ENCODE data around the gene ARHGAP23. TPM values are rescaled to one million over a fixed set of nuclear protein-coding genes. Genes with fewer than 3 reads are reported as not detected.

The ARHGAP23 gene
- total RNA-seq, 4 donors from 2014 or later = 8.2 to 37.7 (median 12.3) TPM

DNA sequence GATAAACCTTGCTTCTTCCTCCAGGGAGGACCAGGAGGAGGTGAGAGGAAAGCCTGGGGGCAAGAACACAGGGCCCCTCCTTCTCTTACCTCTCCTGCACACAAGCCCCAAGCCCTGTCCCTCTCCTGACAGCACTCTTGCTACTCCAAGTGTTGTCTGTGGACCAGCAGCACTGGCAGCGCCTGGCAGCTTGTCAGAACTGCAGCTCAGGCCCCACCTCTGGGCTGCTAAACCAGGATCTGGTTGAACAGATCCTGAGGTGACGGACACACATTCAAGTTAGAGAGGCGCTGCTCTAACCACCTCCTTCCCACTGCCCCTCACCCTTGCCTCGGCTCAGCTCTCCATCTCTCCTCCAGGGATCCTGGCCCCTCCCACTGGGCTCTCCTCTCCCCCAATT lies 121.0 kb downstream of the ARHGAP23 start:
- TF ChIP-seq, protein P1, sequence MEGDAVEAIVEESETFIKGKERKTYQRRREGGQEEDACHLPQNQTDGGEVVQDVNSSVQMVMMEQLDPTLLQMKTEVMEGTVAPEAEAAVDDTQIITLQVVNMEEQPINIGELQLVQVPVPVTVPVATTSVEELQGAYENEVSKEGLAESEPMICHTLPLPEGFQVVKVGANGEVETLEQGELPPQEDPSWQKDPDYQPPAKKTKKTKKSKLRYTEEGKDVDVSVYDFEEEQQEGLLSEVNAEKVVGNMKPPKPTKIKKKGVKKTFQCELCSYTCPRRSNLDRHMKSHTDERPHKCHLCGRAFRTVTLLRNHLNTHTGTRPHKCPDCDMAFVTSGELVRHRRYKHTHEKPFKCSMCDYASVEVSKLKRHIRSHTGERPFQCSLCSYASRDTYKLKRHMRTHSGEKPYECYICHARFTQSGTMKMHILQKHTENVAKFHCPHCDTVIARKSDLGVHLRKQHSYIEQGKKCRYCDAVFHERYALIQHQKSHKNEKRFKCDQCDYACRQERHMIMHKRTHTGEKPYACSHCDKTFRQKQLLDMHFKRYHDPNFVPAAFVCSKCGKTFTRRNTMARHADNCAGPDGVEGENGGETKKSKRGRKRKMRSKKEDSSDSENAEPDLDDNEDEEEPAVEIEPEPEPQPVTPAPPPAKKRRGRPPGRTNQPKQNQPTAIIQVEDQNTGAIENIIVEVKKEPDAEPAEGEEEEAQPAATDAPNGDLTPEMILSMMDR (IDR thresholded peaks at IDR 0.05; ENCODE audit: low read depth) = no peak

DNA sequence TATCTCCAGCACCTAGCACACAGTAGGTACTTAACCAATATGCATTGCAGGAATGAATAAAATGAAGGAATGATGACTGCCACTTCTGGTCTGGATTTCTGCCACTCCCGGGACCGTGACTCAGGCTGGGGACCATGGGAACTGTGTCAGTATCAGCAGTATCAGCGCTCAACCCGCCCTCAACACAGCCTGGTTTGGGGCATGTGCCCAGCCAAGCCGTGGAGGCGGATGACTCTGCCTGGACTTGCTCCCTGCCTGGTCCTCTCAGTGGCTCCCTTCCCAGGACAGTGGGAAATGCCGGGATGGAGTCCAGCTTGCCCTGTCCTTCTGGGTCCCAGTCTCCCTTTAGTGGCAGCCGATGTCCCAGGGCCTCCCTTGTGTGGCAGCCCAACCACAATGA lies 122.4 kb downstream of the ARHGAP23 start:
- TF ChIP-seq, protein P1 (IDR thresholded peaks at IDR 0.05; ENCODE audit: low read depth) = no peak

DNA sequence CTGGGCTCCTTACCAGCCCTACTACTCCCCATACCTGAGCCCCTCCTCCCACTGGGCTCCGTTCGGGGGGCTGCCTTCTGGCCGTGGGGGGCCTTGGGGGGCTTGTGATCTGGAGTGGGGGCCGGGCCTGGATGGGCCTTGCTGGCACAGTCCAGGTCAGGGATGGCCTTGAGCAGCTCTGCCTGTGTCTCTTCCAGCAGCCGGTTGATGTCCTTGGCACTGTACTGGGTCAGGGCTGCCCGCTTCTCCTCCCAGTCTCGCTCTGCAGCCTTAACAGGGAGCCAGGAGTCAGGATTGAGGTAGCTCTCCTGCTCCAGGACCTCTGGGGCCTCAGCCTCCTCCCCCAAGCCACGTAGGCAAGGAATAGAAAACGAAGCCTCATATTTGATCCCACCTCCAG lies 122.9 kb downstream of the ARHGAP23 start:
- TF ChIP-seq, protein P1 (IDR thresholded peaks at IDR 0.05; ENCODE audit: low read depth) = no peak

DNA sequence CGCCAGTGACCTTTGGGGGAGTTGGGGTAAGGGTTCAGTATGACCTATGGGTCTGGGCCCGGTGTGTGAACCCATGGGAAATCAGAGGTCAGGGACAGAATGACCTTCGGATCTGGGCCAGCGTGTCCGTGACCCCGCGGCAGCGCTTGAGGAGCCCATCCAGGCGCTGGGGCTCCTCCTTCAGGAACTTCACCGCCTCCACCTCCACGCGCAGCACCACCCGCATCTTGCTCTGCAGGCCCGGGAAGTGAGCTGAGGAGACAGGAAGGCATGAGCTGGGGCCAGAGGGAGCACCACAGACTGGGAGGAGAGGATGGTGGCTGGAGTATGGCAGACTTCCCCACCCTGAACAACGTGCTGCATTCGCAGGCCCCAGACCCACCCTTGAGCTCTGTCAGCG lies 124.1 kb downstream of the ARHGAP23 start:
- TF ChIP-seq, protein P1 (IDR thresholded peaks at IDR 0.05; ENCODE audit: low read depth) = no peak

DNA sequence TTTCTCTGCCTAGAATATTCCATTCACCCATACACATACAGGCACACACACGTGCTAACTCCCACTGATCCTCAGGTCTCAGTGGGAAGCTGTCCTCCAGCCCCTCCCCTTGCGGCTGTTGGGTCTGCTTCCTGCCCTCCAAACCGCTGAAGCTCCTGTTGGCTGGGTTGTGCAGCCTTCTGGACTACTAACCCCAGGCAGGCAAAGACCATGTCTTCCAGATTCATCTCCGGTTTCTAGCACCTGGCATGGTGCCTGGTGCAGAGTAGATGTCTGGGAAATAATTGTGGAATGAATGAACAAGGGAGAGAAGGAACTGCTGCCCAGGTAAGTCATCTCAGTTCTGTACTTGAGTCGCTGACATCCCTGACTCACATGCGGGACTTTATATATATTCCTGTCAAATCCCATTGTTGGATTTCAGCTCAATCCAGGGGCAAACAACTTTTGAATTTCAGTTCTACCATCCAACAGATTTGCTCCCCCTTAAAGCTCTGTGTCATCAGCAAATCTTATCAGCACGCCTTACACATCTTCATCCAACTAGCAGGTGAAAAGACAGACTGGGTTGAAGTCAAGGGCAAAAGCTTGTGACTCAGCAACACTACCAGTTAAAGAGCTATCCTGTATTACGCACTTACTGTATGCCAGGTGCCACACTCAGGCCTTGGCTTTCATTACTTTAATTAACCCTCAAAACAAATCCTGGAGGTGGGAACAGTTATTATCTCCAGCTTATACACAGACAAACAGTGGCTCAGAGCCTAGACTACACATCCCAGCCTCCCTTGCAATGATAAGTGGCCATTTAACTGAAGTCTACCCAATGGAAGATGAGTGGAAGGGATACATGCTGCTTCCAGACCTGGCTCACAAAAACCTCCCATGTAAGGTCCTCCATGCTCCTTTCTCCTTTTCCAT lies 126.4 kb downstream of the ARHGAP23 start:
- TF ChIP-seq, protein P1 (IDR thresholded peaks at IDR 0.05; ENCODE audit: low read depth) = no peak

DNA sequence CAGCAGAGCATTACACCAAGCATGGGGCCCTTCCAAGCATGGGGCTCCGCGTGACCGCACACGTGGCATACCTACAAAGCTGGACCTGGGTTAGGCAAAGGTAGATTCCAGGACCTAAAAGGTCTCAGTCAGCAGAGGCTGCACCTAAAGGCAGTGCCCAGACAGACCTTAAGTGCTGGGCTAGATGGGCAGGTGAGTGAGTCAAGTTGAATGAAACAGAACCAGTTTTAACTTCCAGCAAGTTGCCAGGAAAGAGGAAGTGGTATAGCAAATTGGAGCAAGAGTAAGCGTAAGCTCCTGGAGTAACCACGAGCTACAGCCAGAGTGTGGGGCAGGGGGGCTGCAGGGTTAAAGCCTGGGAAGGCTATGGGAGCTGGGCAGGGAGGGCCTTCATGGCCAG lies 128.0 kb downstream of the ARHGAP23 start:
- TF ChIP-seq, protein P1 (IDR thresholded peaks at IDR 0.05; ENCODE audit: low read depth) = no peak

DNA sequence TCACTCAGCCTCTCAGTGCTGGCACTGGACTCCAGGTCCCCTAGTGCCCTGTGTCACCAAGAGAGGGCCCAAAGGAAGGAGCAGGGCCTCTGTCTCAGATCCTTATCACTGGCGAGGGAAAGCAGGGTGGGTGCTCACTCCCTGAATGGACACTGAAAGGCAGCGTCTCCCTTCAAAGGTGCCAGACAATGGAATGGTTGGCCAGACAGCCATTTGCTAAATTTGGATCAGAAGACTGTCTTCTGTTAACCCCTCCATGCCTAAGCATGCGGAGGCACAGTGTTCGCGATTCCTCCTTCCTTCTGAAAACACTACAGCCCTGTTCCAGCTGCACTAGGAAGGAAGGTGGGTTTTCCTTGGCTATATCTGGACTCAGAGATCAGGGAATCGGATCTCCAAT lies 129.1 kb downstream of the ARHGAP23 start:
- TF ChIP-seq, protein P1 (IDR thresholded peaks at IDR 0.05; ENCODE audit: low read depth) = no peak

Measured in subcutaneous adipose tissue (tissue), 4 donors.